SK-N-SH (cell line): Measurements from ENCODE around the gene TMEM202. TPM values are rescaled to one million over a fixed set of nuclear protein-coding genes. Genes with fewer than 3 reads are reported as not detected.

Experiments
- CTCF ChIA-PET: fragments of 300-600, 350-600 bp; formaldehyde crosslinking; extraction: SDS; loops from one replicate; lab custom pipeline; 2021; lab: Yijun Ruan, JAX
- POLR2A ChIA-PET: fragments of 350-600 bp; sonication (Branson Sonifier 250); formaldehyde crosslinking; extraction: SDS; loops from one replicate; lab custom pipeline; 2020; ENCODE audit warnings: antibody characterized with exemption, inconsistent platforms; lab: Yijun Ruan, JAX
- DNase-seq: peaks from one replicate; pipeline ENCODE4 v3.0.0; 2012
- H2AFZ ChIP-seq: fragments of 200-600 bp; sonication (generic); 2 replicates; pipeline ENCODE4 v1.8.1; 2016; ENCODE audit warnings: antibody characterized with exemption, mild to moderate bottlenecking, low read depth
- H3F3A ChIP-seq: fragments of 200-600 bp; sonication (generic); replicated peaks from 2 replicates; pipeline ENCODE3; 2016; ENCODE audit warnings: antibody characterized with exemption, mild to moderate bottlenecking; ENCODE audit not compliant: insufficient read depth
- H3K27ac ChIP-seq, 2 experiments: fragments of 200-500 bp in 1 of 2; fragments of 200-600 bp in 1 of 2; sonication (Bioruptor generic) in 1 of 2; sonication (generic), shearing (Covaris generic) in 1 of 2; 2 replicates each; pipeline versions ENCODE4 v1.5.1 to v1.6.1; 2014 to 2016; ENCODE audit warnings: low read depth in 2 of 2, inconsistent platforms in 1 of 2, low read length in 1 of 2, mild to moderate bottlenecking in 1 of 2, mixed read lengths in 1 of 2
- H3K27me3 ChIP-seq: fragments of 200-600 bp; sonication (generic), shearing (Covaris generic); 2 replicates; pipeline ENCODE4 v1.6.1; 2016; ENCODE audit warnings: mixed run types; ENCODE audit not compliant: insufficient read depth
- H3K36me3 ChIP-seq, 2 experiments: fragments of 200-500 bp in 1 of 2; fragments of 200-600 bp in 1 of 2; sonication (Bioruptor generic) in 1 of 2; sonication (generic) in 1 of 2; replicated peaks in 1 of 2; 2 replicates each; pipeline versions ENCODE3 to v1.5.1; 2014 to 2016; ENCODE audit warnings: low read length in 1 of 2, mild to moderate bottlenecking in 1 of 2; ENCODE audit not compliant: insufficient read depth in 2 of 2, control insufficient read depth in 1 of 2
- H3K4me1 ChIP-seq, 2 experiments: fragments of 200-500 bp in 1 of 2; fragments of 200-600 bp in 1 of 2; sonication (Bioruptor generic) in 1 of 2; sonication (generic), shearing (Covaris generic) in 1 of 2; 2 replicates each; pipeline versions ENCODE4 v1.5.1 to v1.6.1; 2014 to 2016; ENCODE audit warnings: low read depth in 1 of 2, low read length in 1 of 2, mixed run types in 1 of 2; ENCODE audit not compliant: insufficient read depth in 2 of 2, control insufficient read depth in 1 of 2
- H3K4me2 ChIP-seq: fragments of 200-600 bp; sonication (generic), shearing (Covaris generic); 2 replicates; pipeline ENCODE4 v1.6.1; 2017; ENCODE audit warnings: mixed run types
- H3K4me3 ChIP-seq, 2 experiments: fragments of 200-500 bp in 1 of 2; fragments of 200-600 bp in 1 of 2; sonication (Bioruptor generic) in 1 of 2; sonication (generic), shearing (Covaris generic) in 1 of 2; 2 replicates each; pipeline versions ENCODE4 v1.5.1 to v1.8.1; 2014 to 2016; ENCODE audit warnings: low read depth in 2 of 2, inconsistent platforms in 1 of 2, low read length in 1 of 2, mild to moderate bottlenecking in 1 of 2, mixed read lengths in 1 of 2, moderate library complexity in 1 of 2
- H3K79me2 ChIP-seq: fragments of 200-600 bp; sonication (generic); 2 replicates; pipeline ENCODE4 v1.8.1; 2017; ENCODE audit warnings: mild to moderate bottlenecking; ENCODE audit not compliant: insufficient read depth
- H3K9ac ChIP-seq: fragments of 200-600 bp; sonication (generic); 2 replicates; pipeline ENCODE4 v1.6.1; 2017; ENCODE audit warnings: mixed run types
- H3K9me2 ChIP-seq: fragments of 200-600 bp; sonication (generic); 2 replicates; pipeline ENCODE4 v1.6.1; 2017; ENCODE audit warnings: mixed run types
- H3K9me3 ChIP-seq: fragments of 200-600 bp; sonication (generic); 2 replicates; pipeline ENCODE4 v1.6.1; 2017; ENCODE audit warnings: mixed run types, mild to moderate bottlenecking, moderate library complexity
- H4K20me1 ChIP-seq: fragments of 200-600 bp; sonication (generic); 2 replicates; pipeline ENCODE4 v1.6.1; 2017; ENCODE audit warnings: mild to moderate bottlenecking, mixed run types; ENCODE audit not compliant: insufficient read depth
- CHD2 ChIP-seq: fragments of 150-350 bp; IDR thresholded peaks from 2 replicates; pipeline ENCODE4 v1.6.1; 2018; ENCODE audit warnings: low read length; ENCODE audit not compliant: partially characterized antibody
- ELF1 ChIP-seq: IDR thresholded peaks from 2 replicates; pipeline ENCODE4 v1.4.0; 2012
- EP300 ChIP-seq, 2 experiments: IDR thresholded peaks; 2 replicates each; pipeline versions ENCODE4 v1.4.0 to v1.6.1; 2012; ENCODE audit warnings: borderline replicate concordance in 1 of 2, low read depth in 1 of 2, low read length in 1 of 2
- FOSL2 ChIP-seq: IDR thresholded peaks from 2 replicates; pipeline ENCODE4 v1.4.0; 2012; ENCODE audit warnings: low read depth, mild to moderate bottlenecking, moderate library complexity, borderline replicate concordance
- FOXJ3 ChIP-seq: sonication (generic); formaldehyde crosslinking; IDR thresholded peaks from 2 replicates; pipeline ENCODE4 v1.5.1; 2020; ENCODE audit warnings: mild to moderate bottlenecking, missing genetic modification reagents
- GABPA ChIP-seq: IDR thresholded peaks from 2 replicates; pipeline ENCODE4 v1.4.0; 2012; ENCODE audit warnings: low read depth, mild to moderate bottlenecking
- GATA2 ChIP-seq: sonication (generic); formaldehyde crosslinking; IDR thresholded peaks from 2 replicates; pipeline ENCODE4 v1.5.0; 2020; ENCODE audit warnings: mild to moderate bottlenecking, missing genetic modification reagents
- IRF3 ChIP-seq: fragments of 150-350 bp; IDR thresholded peaks from 2 replicates; pipeline ENCODE4 v1.6.1; 2016; ENCODE audit warnings: mild to moderate bottlenecking, low read depth, low read length
- JUND ChIP-seq: IDR thresholded peaks from 2 replicates; pipeline ENCODE4 v1.4.0; 2012
- MAX ChIP-seq: IDR thresholded peaks from 2 replicates; pipeline ENCODE4 v1.4.0; 2012; ENCODE audit warnings: low read depth
- MXI1 ChIP-seq: IDR thresholded peaks from 2 replicates; pipeline ENCODE4 v1.6.1; 2012; ENCODE audit warnings: mild to moderate bottlenecking, low read depth, low read length, improper control_type of control experiment
- NFIC ChIP-seq: IDR thresholded peaks from 2 replicates; pipeline ENCODE4 v1.4.0; 2012; ENCODE audit warnings: borderline replicate concordance
- NRF1 ChIP-seq: IDR thresholded peaks from 2 replicates; pipeline ENCODE4 v1.6.1; 2012; ENCODE audit warnings: low read depth, mild to moderate bottlenecking, low read length
- POLR2AphosphoS5 ChIP-seq: IDR thresholded peaks from 2 replicates; pipeline ENCODE4 v1.6.1; 2012; ENCODE audit warnings: low read depth, low read length
- RAD21 ChIP-seq: IDR thresholded peaks from 2 replicates; pipeline ENCODE4 v1.6.1; 2012; ENCODE audit warnings: mild to moderate bottlenecking, low read length
- RCOR1 ChIP-seq: fragments of 150-350 bp; IDR thresholded peaks from 2 replicates; pipeline ENCODE4 v1.6.1; 2017; ENCODE audit warnings: antibody characterized with exemption, low read length
- RXRA ChIP-seq: IDR thresholded peaks from 2 replicates; pipeline ENCODE4 v1.4.0; 2012; ENCODE audit warnings: low read depth, mild to moderate bottlenecking, borderline replicate concordance
- TAF1 ChIP-seq: IDR thresholded peaks from 2 replicates; pipeline ENCODE4 v1.6.1; 2012; ENCODE audit warnings: low read depth, mild to moderate bottlenecking, low read length, moderate library complexity, borderline replicate concordance
- TCF12 ChIP-seq: IDR thresholded peaks from 2 replicates; pipeline ENCODE4 v1.4.0; 2012
- TEAD4 ChIP-seq: IDR thresholded peaks from 2 replicates; pipeline ENCODE4 v1.4.0; 2012; ENCODE audit warnings: mild to moderate bottlenecking, borderline replicate concordance; ENCODE audit not compliant: insufficient read depth
- USF1 ChIP-seq: IDR thresholded peaks from 2 replicates; pipeline ENCODE4 v1.4.0; 2012; ENCODE audit warnings: low read depth, borderline replicate concordance
- USF2 ChIP-seq: fragments of 150-350 bp; IDR thresholded peaks from 2 replicates; pipeline ENCODE4 v1.6.1; 2017; ENCODE audit warnings: antibody characterized with exemption, low read length, low read depth, borderline replicate concordance
- WGBS: methylation state at CpG from one replicate; pipeline ENCODE4 v1.1.6; 2017; ENCODE audit warnings: low lambda C conversion rate; 5-methylcytosine and 5-hydroxymethylcytosine counted together
- polyA plus RNA-seq, 3 experiments: library from polyadenylated mRNA; depleted of rRNA; stranded (reverse); fragments of >200 nt; gene quantifications; 2 replicates each; pipeline ENCODE4 v1.2.3, GENCODE V29; 2012

TMEM202 gene
- polyA plus RNA-seq, 1 of the 3 experiments (the other 2 are of a cell fraction) = not detected

- Histone ChIP-seq H3K9ac (no peak overlapping the region), H3K79me2 (no peaks in the 10 kb centered on the region), H3K4me2 (no peak overlapping the region), H3F3A (no peaks in the 10 kb centered on the region), H4K20me1 (no peaks in the 10 kb centered on the region), H3K36me3 (no peaks in the 10 kb centered on the region), H2AFZ (no peak overlapping the region), H3K27me3 (peaks cover 24% of the 10 kb centered on the region; the same call in 1 of the 2 replicates), H3K4me1 (no peaks in the 10 kb centered on the region), H3K9me2 (no peaks in the 10 kb centered on the region), H3K4me3 (no peak overlapping the region), H3K9me3 (no peaks in the 10 kb centered on the region), H3K27ac (no peak overlapping the region)
- 21% methylated on average over 5 of the region's 5 CpGs for WGBS
- CTCF ChIA-PET = no interaction called here
- POLR2A ChIA-PET = no interaction called here
- no peak for DNase-seq
- TF ChIP-seq TCF12 = no peak
- TF ChIP-seq MXI1 = no peak
- no peak for TF ChIP-seq JUND
- no peak for TF ChIP-seq NFIC
- no peak for TF ChIP-seq RAD21
- no peak for TF ChIP-seq GABPA
- no peak for TF ChIP-seq FOXJ3 (CRISPR knock-in tag)
- TF ChIP-seq CHD2 = no peak
- no peak for TF ChIP-seq GATA2 (CRISPR knock-in tag)
- no peak for TF ChIP-seq MAX
- no peak for TF ChIP-seq ELF1
- no peak for TF ChIP-seq USF2
- TF ChIP-seq IRF3 = no peak
- TF ChIP-seq TAF1 = no peak
These were observed 13.0 kb downstream of the TMEM202 start for GRCh38 chr15:72411111-72411510.

GRCh38 chr15:72411544-72411943 is 13.4 kb downstream of the TMEM202 start:
- no peaks in the 10 kb centered on the region for H3F3A ChIP-seq
- H3K4me1 ChIP-seq = no peaks in the 10 kb centered on the region
- POLR2A ChIA-PET = no interaction called here
- no peaks in the 10 kb centered on the region for H3K9me2 ChIP-seq
- H3K9ac ChIP-seq = no peak overlapping the region
- no peak overlapping the region for H3K4me3 ChIP-seq
- no peaks in the 10 kb centered on the region for H3K79me2 ChIP-seq
- TF ChIP-seq USF1 (no peak), IRF3 (no peak), FOXJ3 (CRISPR knock-in tag) (no peak), GABPA (no peak), FOSL2 (no peak), EP300 (IDR thresholded peaks at IDR 0.05; ENCODE audit: borderline replicate concordance in 1 of 2, low read depth in 1 of 2, low read length in 1 of 2) (no peak), POLR2AphosphoS5 (no peak), RCOR1 (no peak), ELF1 (no peak), TAF1 (no peak), RXRA (no peak), TEAD4 (no peak), NFIC (no peak), MXI1 (no peak), NRF1 (no peak), RAD21 (no peak)
- peaks cover 22% of the 10 kb centered on the region; the same call in 1 of the 2 replicates for H3K27me3 ChIP-seq
- 0% methylated on average over 1 of the region's 1 CpG for whole genome bisulfite sequencing
- no peak for DNase-seq
- no peaks in the 10 kb centered on the region for H4K20me1 ChIP-seq
- H3K4me2 ChIP-seq = no peak overlapping the region
- CTCF ChIA-PET = no interaction called here
- H3K36me3 ChIP-seq = no peaks in the 10 kb centered on the region
- H3K27ac ChIP-seq = no peak overlapping the region
- no peak overlapping the region for H2AFZ ChIP-seq
- H3K9me3 ChIP-seq = no peaks in the 10 kb centered on the region
